H9 (cell line): Measurements from ENCODE around the gene TFB1M. TPM values are rescaled to one million over a fixed set of nuclear protein-coding genes. Genes with fewer than 3 reads are reported as not detected.
"Not testable (repeated sequence)": the region's sequence is repeated elsewhere in the genome, so short reads cannot be mapped to it uniquely, and the experiment has no call there.

Experiments used
- DNase-seq: peaks from one replicate; pipeline ENCODE4 v3.0.0-alpha.2; 2017
- H2AFZ ChIP-seq: one replicate; pipeline ENCODE4 v1.6.1; 2013; ENCODE audit warnings: mild to moderate bottlenecking, low read length, control low read depth, moderate library complexity
- H2AK5ac ChIP-seq: 2 replicates; pipeline ENCODE4 v1.6.1; 2013; ENCODE audit warnings: low read length, control low read depth, mixed read lengths; ENCODE audit not compliant: insufficient read length
- H2BK120ac ChIP-seq: one replicate; pipeline ENCODE4 v1.6.1; 2013; ENCODE audit warnings: low read depth, mild to moderate bottlenecking, low read length, control low read depth, inconsistent platforms; ENCODE audit not compliant: poor library complexity, severe bottlenecking
- H2BK12ac ChIP-seq: 2 replicates; pipeline ENCODE4 v1.6.1; 2013; ENCODE audit warnings: low read length, control low read depth, mixed read lengths, low read depth; ENCODE audit not compliant: insufficient read length
- H2BK15ac ChIP-seq: 2 replicates; pipeline ENCODE4 v1.6.1; 2013; ENCODE audit warnings: low read depth, low read length, control low read depth
- H2BK20ac ChIP-seq: one replicate; pipeline ENCODE4 v1.6.1; 2013; ENCODE audit warnings: low read depth, mild to moderate bottlenecking, low read length, control low read depth, inconsistent platforms; ENCODE audit not compliant: poor library complexity, severe bottlenecking
- H2BK5ac ChIP-seq: 2 replicates; pipeline ENCODE4 v1.6.1; 2013; ENCODE audit warnings: low read length, control low read depth, mixed read lengths; ENCODE audit not compliant: insufficient read length
- H3K14ac ChIP-seq: 2 replicates; pipeline ENCODE4 v1.6.1; 2013; ENCODE audit warnings: low read length, control low read depth; ENCODE audit not compliant: insufficient read depth
- H3K18ac ChIP-seq: 2 replicates; pipeline ENCODE4 v1.6.1; 2013; ENCODE audit warnings: low read depth, mild to moderate bottlenecking, mixed read lengths, low read length, control low read depth; ENCODE audit not compliant: insufficient read length
- H3K23ac ChIP-seq: 2 replicates; pipeline ENCODE4 v1.6.1; 2013; ENCODE audit warnings: low read length, control low read depth, mixed read lengths, low read depth; ENCODE audit not compliant: insufficient read length
- H3K23me2 ChIP-seq: 2 replicates; pipeline ENCODE4 v1.6.1; 2013; ENCODE audit warnings: low read depth, mild to moderate bottlenecking, mixed read lengths, low read length, control low read depth; ENCODE audit not compliant: insufficient read length, poor library complexity, severe bottlenecking
- H3K27ac ChIP-seq: 2 replicates; pipeline ENCODE4 v1.5.1; 2013; ENCODE audit warnings: low read length, control low read depth, mixed read lengths, low read depth; ENCODE audit not compliant: insufficient read length
- H3K27me3 ChIP-seq: 2 replicates; pipeline ENCODE4 v1.6.1; 2013; ENCODE audit warnings: low read length, control low read depth, inconsistent platforms; ENCODE audit not compliant: insufficient read depth
- H3K4ac ChIP-seq: 2 replicates; pipeline ENCODE4 v1.6.1; 2013; ENCODE audit warnings: low read depth, mild to moderate bottlenecking, control low read depth, inconsistent platforms, low read length, moderate library complexity
- H3K4me1 ChIP-seq: 2 replicates; pipeline ENCODE4 v1.6.1; 2013; ENCODE audit warnings: low read length, control low read depth, inconsistent platforms; ENCODE audit not compliant: insufficient read depth
- H3K4me2 ChIP-seq: 2 replicates; pipeline ENCODE4 v1.6.1; 2013; ENCODE audit warnings: low read length, control low read depth, mixed read lengths; ENCODE audit not compliant: insufficient read length, insufficient read depth
- H3K56ac ChIP-seq: 2 replicates; pipeline ENCODE4 v1.6.1; 2013; ENCODE audit warnings: low read depth, mild to moderate bottlenecking, mixed read lengths, low read length, control low read depth; ENCODE audit not compliant: insufficient read length
- H3K79me1 ChIP-seq: 2 replicates; pipeline ENCODE4 v1.6.1; 2013; ENCODE audit warnings: low read depth, mild to moderate bottlenecking, moderate library complexity, low read length, control low read depth, inconsistent platforms; ENCODE audit not compliant: insufficient read depth, poor library complexity, severe bottlenecking
- H3K79me2 ChIP-seq: 2 replicates; pipeline ENCODE4 v1.6.1; 2013; ENCODE audit warnings: low read length, control low read depth, inconsistent platforms; ENCODE audit not compliant: insufficient read depth
- H3K9ac ChIP-seq: 2 replicates; pipeline ENCODE4 v1.6.1; 2013; ENCODE audit warnings: low read length, control low read depth, mixed read lengths; ENCODE audit not compliant: insufficient read length; ENCODE audit errors: extremely low read depth
- H3K9me3 ChIP-seq: one replicate; pipeline ENCODE4 v1.6.1; 2013; ENCODE audit warnings: low read depth, low read length, inconsistent platforms; ENCODE audit not compliant: control insufficient read depth
- H3T11ph ChIP-seq: one replicate; pipeline ENCODE4 v1.6.1; 2013; ENCODE audit warnings: mild to moderate bottlenecking, low read length, control low read depth, inconsistent platforms
- H4K20me1 ChIP-seq: one replicate; pipeline ENCODE4 v1.6.1; 2013; ENCODE audit not compliant: control insufficient read depth, insufficient read length, insufficient read depth
- H4K5ac ChIP-seq: 2 replicates; pipeline ENCODE4 v1.6.1; 2013; ENCODE audit warnings: low read depth, mild to moderate bottlenecking, mixed read lengths, low read length, control low read depth; ENCODE audit not compliant: insufficient read length
- H4K8ac ChIP-seq: replicated peaks from 2 replicates; pipeline ENCODE4 v1.6.1; 2013; ENCODE audit warnings: low read length, control low read depth, mixed read lengths, low read depth; ENCODE audit not compliant: insufficient read length
- H4K91ac ChIP-seq: 2 replicates; pipeline ENCODE4 v1.6.1; 2013; ENCODE audit warnings: low read depth, mild to moderate bottlenecking, moderate library complexity, mixed read lengths, low read length, control low read depth; ENCODE audit not compliant: insufficient read length
- H3K27ac Mint-ChIP-seq, 3 experiments: 2 replicates in 2 of 3; 3 replicates in 1 of 3; pipeline ENCODE4 v1.8.0; 2020 to 2021; ENCODE audit warnings: mixed read lengths in 3 of 3, mild to moderate bottlenecking in 1 of 3, moderate library complexity in 1 of 3
- H3K27me3 Mint-ChIP-seq: 2 replicates; pipeline ENCODE4 v1.8.0; 2021; ENCODE audit warnings: low read depth, mild to moderate bottlenecking, moderate library complexity, mixed read lengths
- H3K36me3 Mint-ChIP-seq, 3 experiments: 2 replicates in 2 of 3; 3 replicates in 1 of 3; pipeline ENCODE4 v1.8.0; 2020 to 2021; ENCODE audit warnings: low read depth in 3 of 3, mixed read lengths in 3 of 3; ENCODE audit not compliant: insufficient read depth in 1 of 3
- H3K4me1 Mint-ChIP-seq, 2 experiments: 2 replicates each; pipeline ENCODE4 v1.8.0; 2020; ENCODE audit warnings: mixed read lengths in 2 of 2
- H3K4me3 Mint-ChIP-seq, 2 experiments: 2 replicates in 1 of 2; 3 replicates in 1 of 2; pipeline ENCODE4 v1.8.0; 2020 to 2021; ENCODE audit warnings: mild to moderate bottlenecking in 2 of 2, mixed read lengths in 2 of 2, moderate library complexity in 1 of 2
- H3K9me3 Mint-ChIP-seq, 2 experiments: 2 replicates in 1 of 2; 3 replicates in 1 of 2; pipeline ENCODE4 v1.8.0; 2020; ENCODE audit warnings: mild to moderate bottlenecking in 2 of 2, mixed read lengths in 2 of 2, moderate library complexity in 1 of 2
- WGBS: extraction: QIAGEN DNeasy Blood & Tissue Kit; methylation state at CpG from one replicate; pipeline ENCODE4 v1.1.7; 2013; ENCODE audit warnings: missing lambda C conversion rate, low lambda C conversion rate, mixed read lengths; ENCODE audit not compliant: insufficient read length; ENCODE audit errors: extremely low coverage; 5-methylcytosine and 5-hydroxymethylcytosine counted together
- total RNA-seq: library from RNA; stranded (reverse); gene quantifications from 2 replicates; pipeline ENCODE4 v1.2.1, GENCODE V29; 2021
- TF ChIP-seq, protein P1 (sequence below): fragments of 200-600 bp; sonication (generic); conservative IDR thresholded peaks from 3 replicates; pipeline ENCODE4 v1.8.0; 2021; ENCODE audit warnings: antibody characterized with exemption, mild to moderate bottlenecking

Gene TFB1M
- total RNA-seq, 1 experiment from 2014 or later: 28.6 TPM

DNA sequence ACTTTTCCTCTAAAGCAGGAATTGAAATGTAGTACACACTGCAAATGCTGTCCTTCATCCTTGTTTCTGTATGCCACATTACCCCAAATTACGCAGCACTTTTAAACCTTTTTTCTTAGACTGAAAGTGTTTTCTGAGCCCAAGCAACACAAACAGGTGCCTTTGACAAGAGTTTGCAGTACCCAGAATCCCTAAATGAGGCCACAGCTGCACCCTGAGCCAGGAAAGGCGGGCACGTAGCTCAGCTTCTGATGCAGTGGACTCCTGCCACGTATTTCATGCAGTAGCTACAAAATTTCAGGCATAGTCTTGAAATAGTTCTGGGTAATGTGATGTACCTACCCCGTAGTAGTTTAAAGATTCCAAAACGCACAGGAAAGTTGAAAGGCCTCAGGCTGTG lies 81.4 kb downstream of the TFB1M start:
- no peak overlapping the region for H2BK120ac ChIP-seq
- no peak overlapping the region for H3K4me3 Mint-ChIP-seq
- peaks cover 28 to 38% (median 31%) of the 10 kb centered on the region in 3 experiments for H3K36me3 Mint-ChIP-seq
- no peak overlapping the region for H3K56ac ChIP-seq
- H4K91ac ChIP-seq: no peak overlapping the region
- no peaks in the 10 kb centered on the region for H3K79me1 ChIP-seq
- H3K14ac ChIP-seq: no peak overlapping the region
- no peak overlapping the region for H3K23ac ChIP-seq
- H3K18ac ChIP-seq: no peak overlapping the region
- no peak overlapping the region for H2BK15ac ChIP-seq
- no peaks in the 10 kb centered on the region for H3K79me2 ChIP-seq
- no peaks in the 10 kb centered on the region for H3K23me2 ChIP-seq
- H3K9me3 Mint-ChIP-seq: peaks cover 22 to 26% of the 10 kb centered on the region in 2 experiments
- H3K9ac ChIP-seq: no peak overlapping the region
- H3K27me3 Mint-ChIP-seq: no peaks in the 10 kb centered on the region; the same call in 1 of the 2 replicates
- H3K4ac ChIP-seq: no peak overlapping the region
- peaks cover 10% of the 10 kb centered on the region for H3K9me3 ChIP-seq
- no peak overlapping the region for H4K5ac ChIP-seq
- H3K27me3 ChIP-seq: no peaks in the 10 kb centered on the region
- no peak overlapping the region for H2AK5ac ChIP-seq
- H3K4me1 ChIP-seq: no peaks in the 10 kb centered on the region; the same call in 1 of the 2 replicates
- H3K27ac Mint-ChIP-seq: no peak overlapping the region
- TF ChIP-seq, protein P1, sequence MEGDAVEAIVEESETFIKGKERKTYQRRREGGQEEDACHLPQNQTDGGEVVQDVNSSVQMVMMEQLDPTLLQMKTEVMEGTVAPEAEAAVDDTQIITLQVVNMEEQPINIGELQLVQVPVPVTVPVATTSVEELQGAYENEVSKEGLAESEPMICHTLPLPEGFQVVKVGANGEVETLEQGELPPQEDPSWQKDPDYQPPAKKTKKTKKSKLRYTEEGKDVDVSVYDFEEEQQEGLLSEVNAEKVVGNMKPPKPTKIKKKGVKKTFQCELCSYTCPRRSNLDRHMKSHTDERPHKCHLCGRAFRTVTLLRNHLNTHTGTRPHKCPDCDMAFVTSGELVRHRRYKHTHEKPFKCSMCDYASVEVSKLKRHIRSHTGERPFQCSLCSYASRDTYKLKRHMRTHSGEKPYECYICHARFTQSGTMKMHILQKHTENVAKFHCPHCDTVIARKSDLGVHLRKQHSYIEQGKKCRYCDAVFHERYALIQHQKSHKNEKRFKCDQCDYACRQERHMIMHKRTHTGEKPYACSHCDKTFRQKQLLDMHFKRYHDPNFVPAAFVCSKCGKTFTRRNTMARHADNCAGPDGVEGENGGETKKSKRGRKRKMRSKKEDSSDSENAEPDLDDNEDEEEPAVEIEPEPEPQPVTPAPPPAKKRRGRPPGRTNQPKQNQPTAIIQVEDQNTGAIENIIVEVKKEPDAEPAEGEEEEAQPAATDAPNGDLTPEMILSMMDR: no peak
- peaks cover 9 to 18% of the 10 kb centered on the region in 2 experiments for H3K4me1 Mint-ChIP-seq
- H2BK20ac ChIP-seq: no peak overlapping the region
- H4K20me1 ChIP-seq: no peaks in the 10 kb centered on the region
- H4K8ac ChIP-seq: no peak overlapping the region
- H3K27ac ChIP-seq: no peak overlapping the region
- no peak overlapping the region for H3T11ph ChIP-seq
- no CpG with 5 or more reads among the region's 6 CpGs for WGBS
- H2BK5ac ChIP-seq: no peak overlapping the region
- H2AFZ ChIP-seq: no peak overlapping the region
- H3K4me2 ChIP-seq: no peak overlapping the region
- no peak for DNase-seq
- H2BK12ac ChIP-seq: no peak overlapping the region

- not testable (repeated sequence) for H2AFZ ChIP-seq, H2BK15ac ChIP-seq, H4K91ac ChIP-seq, H3K23me2 ChIP-seq, DNase-seq, H3K4me3 Mint-ChIP-seq, H3K4ac ChIP-seq, H3K27me3 ChIP-seq, H3T11ph ChIP-seq, H3K4me1 ChIP-seq, H3K27ac Mint-ChIP-seq, H3K79me1 ChIP-seq, H3K56ac ChIP-seq, H3K79me2 ChIP-seq, H4K5ac ChIP-seq, H3K9me3 Mint-ChIP-seq, H3K14ac ChIP-seq, H3K18ac ChIP-seq, H2AK5ac ChIP-seq, H3K9me3 ChIP-seq, H4K8ac ChIP-seq, H2BK120ac ChIP-seq, H2BK20ac ChIP-seq, H3K4me2 ChIP-seq, H3K23ac ChIP-seq, H3K27ac ChIP-seq, H2BK12ac ChIP-seq, H3K27me3 Mint-ChIP-seq, H3K9ac ChIP-seq, H2BK5ac ChIP-seq, H4K20me1 ChIP-seq
- WGBS: no CpG with 5 or more reads among the region's 4 CpGs
- Mint-ChIP-seq H3K36me3 (peaks cover 17 to 25% (median 21%) of the 10 kb centered on the region in 3 experiments), H3K4me1 (peaks cover 22 to 31% of the 10 kb centered on the region in 2 experiments)
Observed at GRCh38 chr6:155230975-155231374, 83.3 kb downstream of the TFB1M start.
